UCSD-AML1 (cell line): ENCODE data around the gene ZMYND15.

Source experiments
- DNase-seq: peaks from one replicate; lab custom pipeline; 2025; ENCODE audit not compliant: unreplicated experiment; lab: John Stamatoyannopoulos, UW

ZMYND15 gene

DNA sequence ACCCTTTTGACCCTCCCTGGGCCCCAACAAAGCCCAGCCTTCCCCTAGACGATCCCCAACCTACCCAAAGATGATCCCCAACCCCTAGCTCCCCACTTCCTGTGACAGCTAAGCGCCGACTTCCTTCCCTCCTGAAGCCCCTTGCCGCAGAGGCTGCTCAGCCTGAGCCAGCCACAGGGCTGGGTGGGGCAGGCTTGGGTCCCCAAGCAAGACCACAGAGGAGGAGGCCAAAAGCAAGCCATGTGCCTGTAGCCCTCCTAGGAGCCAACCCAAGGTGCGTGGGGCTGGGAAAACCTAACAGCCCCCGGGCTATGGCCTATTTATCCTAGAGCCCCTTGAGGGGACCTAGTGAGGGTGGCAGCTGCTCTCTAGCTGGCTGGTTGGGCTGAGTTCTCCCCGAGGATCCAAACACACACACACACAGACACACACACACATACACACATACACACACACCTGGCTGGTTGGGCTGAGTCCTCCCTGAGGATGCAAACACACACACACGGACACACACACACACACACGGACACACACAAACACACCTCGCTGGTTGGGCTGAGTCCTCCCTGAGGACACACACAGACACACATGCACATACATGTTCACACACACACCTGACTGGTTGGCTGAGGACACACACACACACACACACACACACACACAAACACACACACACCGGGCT lies 24.4 kb upstream of the ZMYND15 start:
- DNase-seq = peak; percentile 58

DNA sequence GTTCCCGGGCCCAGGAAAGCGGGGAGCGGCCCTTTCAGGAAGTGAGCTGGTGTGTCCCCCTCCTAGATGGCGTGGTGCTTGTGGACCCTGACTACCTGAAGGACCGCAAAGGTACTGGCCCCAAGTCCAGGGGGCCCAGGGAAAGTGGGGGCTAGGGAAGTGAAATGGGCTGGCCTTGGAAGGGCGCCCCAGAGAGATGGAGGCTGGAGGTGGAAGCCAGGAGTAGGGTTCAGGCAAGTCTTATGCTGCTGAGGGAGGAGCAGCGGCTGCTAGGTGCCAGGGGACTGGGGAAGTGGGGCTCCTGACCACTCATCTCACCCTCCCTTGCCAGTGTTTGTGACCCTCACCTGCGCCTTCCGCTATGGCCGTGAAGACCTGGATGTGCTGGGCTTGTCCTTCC lies 23.6 kb upstream of the ZMYND15 start:
- DNase-seq = no peak

GRCh38 chr17:4717791-4718190 lies 21.8 kb upstream of the ZMYND15 start:
- DNase-seq = peak; percentile 41

- no peak for DNase-seq
Observed at GRCh38 chr17:4718276-4718675, 21.4 kb upstream of the ZMYND15 start.

- no peak for DNase-seq
Observed at GRCh38 chr17:4719146-4719545, 20.5 kb upstream of the ZMYND15 start.

- no peak for DNase-seq
Observed at GRCh38 chr17:4719684-4720221, 19.9 kb upstream of the ZMYND15 start.

DNA sequence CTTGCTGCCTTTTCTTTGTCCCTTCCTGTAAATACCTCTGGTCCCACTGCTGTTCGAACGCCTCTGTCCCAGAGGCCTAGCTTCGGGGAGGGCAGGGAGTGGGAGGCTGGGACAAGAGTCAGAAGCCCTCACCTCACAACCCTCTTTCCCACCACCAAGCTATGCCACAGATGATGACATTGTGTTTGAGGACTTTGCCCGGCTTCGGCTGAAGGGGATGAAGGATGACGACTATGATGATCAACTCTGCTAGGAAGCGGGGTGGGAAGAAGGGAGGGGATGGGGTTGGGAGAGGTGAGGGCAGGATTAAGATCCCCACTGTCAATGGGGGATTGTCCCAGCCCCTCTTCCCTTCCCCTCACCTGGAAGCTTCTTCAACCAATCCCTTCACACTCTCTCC lies 18.8 kb upstream of the ZMYND15 start:
- no peak for DNase-seq

DNA sequence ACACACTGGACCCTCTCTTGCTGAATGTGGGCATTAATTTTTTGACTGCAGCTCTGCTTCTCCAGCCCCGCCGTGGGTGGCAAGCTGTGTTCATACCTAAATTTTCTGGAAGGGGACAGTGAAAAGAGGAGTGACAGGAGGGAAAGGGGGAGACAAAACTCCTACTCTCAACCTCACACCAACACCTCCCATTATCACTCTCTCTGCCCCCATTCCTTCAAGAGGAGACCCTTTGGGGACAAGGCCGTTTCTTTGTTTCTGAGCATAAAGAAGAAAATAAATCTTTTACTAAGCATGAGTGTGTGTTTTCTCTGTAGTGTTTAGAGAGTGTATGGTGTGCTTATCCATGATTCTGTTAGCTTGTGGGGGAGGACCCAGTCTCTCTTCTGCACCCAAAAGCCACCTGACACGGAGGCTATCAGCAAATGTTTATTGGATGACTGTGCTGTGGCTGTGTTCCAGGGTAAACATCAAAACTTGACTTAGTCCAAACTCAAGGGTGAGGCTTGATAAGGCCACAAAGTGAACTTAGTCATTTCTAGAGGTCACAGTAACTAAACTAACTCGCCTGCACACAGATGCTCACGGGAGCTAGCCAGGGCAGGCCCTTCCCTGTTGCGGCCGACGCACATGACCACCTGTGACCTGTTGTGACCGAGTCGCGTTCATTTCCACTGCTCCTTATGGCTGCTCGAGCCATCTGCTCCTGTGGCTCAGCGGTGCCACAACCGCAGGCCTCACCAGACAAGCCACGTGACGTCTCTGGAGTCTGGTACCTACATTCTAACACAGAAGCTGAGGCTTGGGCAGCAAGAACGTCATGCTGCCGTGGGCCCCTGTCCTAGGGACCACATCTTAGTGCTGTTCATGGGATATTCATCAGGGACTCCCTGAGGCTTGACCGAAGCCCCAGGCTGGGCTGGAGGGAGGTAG lies 18.2 kb upstream of the ZMYND15 start:
- DNase-seq = no peak

GRCh38 chr17:4722678-4723240 lies 16.9 kb upstream of the ZMYND15 start:
- DNase-seq = no peak

DNA sequence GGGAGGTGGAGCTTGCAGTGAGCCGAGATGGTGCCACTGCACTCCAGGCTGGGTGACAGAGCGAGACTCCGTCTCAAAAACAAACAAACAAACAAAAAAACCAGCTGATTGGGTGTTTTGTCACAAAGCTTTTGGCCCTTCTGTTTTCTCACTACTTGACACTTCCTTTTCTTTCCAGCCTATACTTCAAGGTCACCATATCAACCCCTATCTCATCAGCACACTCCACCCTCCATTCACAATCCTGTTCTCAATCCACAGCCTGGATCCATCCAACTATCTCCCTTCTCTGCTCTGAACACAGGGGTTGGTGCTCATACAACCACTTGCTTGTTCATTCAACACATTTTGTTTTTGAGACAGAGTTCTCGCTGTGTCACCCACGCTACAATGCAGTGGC lies 15.0 kb upstream of the ZMYND15 start:
- no peak for DNase-seq

- DNase-seq = no peak
Observed at GRCh38 chr17:4725646-4726310, 13.9 kb upstream of the ZMYND15 start.

DNA sequence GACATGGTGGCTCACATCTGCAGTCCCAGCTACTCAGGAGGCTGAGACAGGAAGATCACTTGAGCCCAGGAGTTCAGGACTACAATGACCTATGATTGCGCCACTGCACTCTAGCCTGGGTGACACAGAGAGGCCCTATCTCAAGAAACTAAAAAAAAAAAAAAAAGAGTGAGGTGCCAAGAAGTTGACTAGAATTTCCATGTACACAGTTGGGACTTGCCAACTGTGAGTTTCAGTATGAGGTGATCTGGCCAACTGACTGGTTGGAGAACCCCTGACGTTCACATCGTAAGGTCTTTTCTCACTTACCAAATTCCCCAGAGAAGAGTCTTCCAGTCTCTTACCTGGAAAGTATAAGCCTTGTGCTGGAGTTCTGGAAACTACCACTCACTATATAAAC lies 11.5 kb upstream of the ZMYND15 start:
- DNase-seq = no peak

DNA sequence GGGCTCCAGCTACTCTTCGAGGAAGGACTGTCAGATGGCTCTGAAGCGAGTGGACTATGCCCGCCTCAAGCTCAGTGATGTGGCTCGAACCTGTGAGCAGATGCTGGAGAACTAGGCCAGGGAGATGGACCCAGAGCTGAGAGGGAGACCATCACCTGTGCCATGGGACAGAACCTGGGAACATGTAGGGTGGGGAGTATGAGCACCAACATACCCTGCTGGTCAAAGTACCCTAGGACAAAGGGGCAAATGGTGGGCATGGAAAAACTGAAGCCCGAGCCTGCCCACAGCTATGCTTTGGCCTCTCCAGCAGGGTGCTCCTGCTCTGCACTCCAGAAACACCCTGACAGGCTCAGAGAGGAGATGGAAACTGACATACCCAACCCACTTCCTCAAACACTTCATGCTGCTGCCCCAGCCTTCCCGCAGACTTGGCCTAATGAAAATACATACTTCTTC lies 6.5 kb upstream of the ZMYND15 start:
- peak; percentile 74 for DNase-seq

DNA sequence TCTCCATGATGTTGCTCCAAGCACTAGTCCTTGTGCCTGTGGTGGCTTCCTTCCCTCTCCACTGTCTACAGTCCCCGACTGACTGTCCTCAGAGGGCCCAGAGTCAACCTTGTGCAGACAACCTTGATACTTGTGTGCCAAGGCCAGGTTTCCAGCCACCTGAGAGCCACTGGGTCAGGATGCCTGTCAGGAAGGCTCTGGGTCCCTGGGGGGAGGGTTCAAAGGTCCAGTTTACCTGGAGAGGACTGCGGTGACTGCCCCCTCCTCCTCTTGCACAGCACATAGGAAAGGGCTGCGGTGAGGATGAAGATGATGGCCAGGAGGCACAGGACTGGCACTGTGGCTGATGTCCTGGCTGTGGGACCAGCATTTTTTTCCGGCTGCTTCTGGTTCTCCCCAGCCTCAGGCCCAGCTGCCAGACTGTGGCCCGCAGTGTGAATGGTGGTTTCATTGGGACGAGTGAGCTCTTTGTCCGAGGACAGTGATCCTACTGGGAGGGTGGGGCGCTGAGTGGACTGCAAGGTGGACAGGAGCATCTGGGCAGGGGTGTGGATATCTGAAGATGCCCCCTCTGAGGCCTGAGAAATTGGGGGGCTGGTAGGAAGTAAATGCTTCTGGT lies 4.7 kb upstream of the ZMYND15 start:
- DNase-seq = no peak

- DNase-seq = peak; percentile 48
Observed at GRCh38 chr17:4735876-4736651, 3.6 kb upstream of the ZMYND15 start.

GRCh38 chr17:4738136-4739121 lies 1.2 kb upstream of the ZMYND15 start:
- no peak for DNase-seq

DNA sequence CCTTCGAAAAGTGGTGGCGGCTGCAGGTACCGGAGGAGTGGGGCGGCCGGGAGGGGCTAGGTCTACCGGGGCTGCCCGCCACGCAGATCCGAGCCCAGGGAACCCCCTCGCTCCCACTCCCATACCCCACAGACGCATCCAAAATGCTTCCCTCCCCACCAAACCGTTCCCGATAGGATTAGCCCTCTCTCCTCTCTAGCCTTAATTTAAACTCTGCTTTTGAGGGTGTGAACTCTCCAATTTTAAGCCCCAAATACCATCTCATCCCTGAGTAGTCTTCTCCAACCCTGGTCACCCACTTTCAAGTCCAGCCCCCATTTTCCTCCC lies 355 bp downstream of the ZMYND15 start:
- DNase-seq = no peak

- DNase-seq = no peak
Observed at GRCh38 chr17:4740584-4740983, 951 bp downstream of the ZMYND15 start.

DNA sequence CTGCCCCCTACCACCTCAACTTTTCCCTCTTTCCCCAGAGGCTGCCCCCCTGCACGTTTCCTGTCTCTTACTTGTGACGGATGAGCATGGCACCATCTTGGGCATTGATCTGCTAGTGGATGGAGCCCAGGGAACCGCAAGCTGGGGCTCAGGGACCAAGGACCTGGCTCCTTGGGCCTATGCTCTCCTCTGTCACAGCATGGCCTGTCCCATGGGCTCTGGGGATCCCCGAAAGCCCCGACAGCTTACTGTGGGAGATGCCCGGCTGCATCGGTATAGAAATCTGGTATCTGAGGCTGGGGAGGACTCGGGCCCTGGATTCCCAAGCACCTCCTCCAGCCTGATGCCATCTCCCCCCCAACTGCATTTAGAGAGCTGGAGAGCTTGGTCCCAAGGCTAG lies 1.9 kb downstream of the ZMYND15 start:
- DNase-seq = no peak
